ENCODE measurements around the gene MCC.

Gene MCC

DNA sequence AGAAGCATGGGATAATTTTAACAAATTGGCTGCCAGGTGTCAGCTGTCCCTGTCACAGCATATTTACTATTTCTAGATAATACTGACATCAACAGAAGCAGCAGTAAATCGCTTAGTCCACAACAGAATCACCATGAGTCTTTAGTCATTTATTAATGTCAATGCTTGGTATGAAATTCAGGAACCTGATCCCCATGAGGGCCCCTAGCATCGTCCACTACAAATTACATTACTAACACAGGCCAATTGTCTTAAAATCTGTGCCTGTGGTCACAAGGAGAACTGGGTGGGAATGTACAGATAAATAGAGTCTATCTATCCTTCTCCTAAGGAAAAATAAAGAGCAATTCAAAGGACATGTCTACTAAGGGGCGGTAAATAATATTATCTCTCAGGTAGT lies 129.6 kb downstream of the MCC start:
- no peak for DNase-seq

DNA sequence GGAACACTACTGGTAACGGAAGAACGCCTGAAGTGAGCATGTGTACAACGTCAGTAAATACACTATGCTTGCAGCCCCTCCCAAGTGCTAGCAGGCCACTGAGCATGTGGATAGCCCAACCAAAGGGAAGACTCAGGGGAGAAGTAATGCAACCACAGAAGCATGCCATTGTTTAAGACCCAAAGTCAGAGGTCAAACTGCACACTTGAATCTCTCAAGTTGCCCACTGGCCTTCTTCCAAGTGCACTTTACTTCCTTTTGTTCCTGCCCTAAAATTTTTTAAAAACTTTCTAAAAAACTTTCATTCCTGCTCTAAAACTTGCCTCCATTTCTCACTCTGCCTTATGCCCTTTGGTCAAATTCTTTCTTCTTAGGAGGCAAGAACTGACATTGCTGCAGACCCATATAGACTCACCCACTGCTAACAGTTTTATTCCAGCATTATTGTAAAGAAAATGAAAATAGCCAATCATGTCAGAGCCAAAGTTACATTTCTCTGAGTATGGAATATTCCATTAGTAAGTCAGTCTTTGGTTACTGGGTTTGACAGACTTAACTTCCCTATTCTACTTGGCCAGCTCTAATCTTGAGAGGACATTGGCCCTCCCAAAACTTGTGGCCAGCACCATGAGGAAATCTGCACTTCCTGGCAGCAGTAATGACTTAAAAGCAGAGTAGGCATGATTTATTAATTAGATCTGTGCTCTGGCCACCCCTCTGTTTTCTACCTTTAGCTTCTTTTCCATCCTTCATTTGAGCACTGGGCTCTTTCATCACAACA lies 130.4 kb downstream of the MCC start:
- DNase-seq: no peak

DNA sequence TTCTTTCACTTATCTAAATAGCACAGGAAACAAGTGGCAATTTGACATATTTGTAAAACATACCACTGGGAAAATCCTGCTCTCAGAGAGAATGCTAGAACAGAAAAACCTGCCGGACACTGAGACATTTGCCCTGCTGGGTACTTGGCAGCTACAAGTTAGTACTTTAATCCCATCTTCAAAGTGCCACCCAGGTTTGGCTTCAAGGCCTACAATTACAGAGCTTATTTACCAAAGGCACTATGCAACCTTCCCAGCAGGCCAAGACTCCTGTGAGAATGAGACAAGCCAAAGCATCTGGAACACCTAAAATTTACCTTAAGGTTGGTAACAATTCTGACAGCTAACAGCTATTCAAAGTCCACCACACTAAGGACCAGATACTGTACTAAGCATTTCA lies 131.8 kb downstream of the MCC start:
- no peak for DNase-seq

DNA sequence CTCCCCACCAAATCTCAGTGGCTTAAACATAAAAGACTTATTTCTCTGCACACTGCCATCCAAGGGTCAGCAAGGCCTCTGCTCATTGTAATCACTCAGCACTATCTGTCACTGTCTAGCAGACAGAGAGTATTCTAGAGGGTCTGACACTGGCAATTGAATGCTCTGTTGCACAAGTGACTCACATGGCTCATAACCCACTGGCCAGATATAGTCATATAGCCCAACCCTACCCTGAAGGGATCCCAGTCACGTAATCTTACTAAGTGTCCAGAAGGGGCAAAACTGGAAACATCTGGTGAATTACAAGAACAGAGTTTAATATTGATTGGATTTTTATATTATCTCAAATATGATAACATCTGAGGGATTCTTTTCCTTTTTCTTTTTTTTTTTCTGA lies 134.2 kb downstream of the MCC start:
- DNase-seq: no peak

DNA sequence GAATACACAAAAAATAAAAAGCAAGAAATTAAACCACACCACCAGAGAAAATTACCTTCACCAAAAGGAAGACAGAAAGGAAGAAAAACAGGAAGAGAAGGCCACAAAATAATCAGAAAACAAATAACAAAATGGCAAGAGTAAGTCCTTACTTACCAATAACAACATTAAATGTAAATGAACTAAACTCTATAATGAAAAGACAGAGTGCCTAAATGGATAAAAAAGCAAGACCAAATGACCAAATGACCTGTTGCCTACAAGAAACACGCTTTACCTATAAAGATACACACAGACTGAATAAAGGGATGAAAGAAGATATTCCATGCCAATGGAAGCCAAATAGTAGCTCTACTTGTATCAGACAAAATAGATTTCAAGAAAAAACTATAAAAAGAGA lies 140.7 kb downstream of the MCC start:
- DNase-seq: no peak

DNA sequence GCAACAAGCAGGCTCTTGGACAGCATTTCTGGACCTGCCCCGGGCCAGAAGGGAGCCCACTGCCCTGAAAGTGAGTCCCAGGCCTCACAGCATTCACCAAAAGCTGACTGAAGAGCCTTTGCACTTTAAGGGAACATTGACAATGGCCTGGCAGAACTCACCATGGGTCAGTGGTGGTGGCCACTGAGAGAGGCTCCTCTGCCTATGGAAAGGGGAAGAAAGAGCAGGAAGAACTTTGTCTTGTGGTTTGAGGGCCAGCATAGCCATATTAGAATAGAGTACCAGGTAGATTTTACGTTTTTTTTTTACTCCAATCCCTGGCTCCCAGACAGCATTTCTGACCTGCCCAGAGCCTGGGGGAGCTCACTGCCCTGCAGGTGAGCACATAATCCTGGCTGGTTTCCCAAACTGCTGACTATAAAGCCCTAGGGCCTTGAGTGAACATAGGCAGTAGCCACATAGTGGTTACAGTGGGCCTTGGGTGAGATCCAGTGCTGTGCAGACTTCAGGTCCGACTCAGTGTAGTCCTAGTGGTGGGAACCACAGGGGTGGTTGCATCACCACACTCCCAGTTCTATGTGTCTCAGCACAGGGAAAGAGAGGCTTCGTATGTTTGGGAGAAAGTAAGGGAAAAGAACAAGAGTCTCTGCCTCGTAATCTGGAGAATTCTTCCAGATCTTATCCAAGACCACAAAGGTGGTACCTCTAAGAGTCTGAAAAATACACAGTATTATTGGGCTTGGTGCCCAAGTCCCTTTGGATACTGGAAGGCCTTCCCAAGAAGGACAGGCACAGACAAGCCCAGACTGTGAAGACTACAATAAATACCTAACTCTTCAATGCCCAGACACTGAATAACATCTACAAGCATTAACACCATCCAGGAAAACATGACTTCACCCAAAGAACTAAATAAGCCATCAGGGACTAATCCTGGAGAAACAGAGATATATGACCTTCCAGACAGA lies 143.0 kb downstream of the MCC start:
- DNase-seq: no peak

DNA sequence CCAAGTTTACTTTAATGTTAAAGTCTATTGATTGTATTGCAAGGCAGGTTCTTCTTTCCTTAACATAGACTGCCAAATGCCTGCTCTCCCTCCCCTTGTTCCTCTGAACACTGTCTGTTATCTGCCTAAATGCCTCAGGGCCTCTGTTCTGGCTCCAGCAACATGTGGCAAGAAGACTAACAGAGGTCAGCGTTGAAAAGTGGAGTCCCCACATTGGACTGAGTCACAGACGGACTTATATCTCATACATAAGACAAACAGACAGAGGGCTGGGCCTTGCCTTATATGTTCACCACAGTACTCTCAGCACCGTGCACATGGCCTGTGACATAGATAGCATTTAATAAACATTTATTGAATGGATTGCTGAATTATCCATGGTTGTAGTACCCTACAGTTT lies 144.9 kb downstream of the MCC start:
- no peak for DNase-seq

DNA sequence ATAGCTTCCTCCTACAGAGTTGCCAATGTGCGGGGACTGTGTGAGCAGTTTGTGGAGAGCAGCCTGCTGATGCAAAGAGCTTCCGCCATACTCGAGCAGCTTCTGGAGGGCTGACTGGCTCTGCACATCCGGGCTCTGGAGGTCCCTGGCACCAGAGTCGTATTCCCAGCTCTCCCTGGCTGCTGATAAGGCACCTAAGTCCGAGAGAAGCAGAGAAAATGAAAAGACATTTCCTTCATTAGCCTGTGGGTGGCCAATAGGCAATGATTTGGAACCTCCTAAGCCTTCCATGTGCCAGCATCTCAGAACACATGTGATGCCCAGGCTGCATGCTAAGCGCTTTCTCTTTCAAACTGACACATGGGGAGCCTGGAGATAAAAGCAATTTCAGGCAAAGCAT lies 147.7 kb downstream of the MCC start:
- DNase-seq: no peak

DNA sequence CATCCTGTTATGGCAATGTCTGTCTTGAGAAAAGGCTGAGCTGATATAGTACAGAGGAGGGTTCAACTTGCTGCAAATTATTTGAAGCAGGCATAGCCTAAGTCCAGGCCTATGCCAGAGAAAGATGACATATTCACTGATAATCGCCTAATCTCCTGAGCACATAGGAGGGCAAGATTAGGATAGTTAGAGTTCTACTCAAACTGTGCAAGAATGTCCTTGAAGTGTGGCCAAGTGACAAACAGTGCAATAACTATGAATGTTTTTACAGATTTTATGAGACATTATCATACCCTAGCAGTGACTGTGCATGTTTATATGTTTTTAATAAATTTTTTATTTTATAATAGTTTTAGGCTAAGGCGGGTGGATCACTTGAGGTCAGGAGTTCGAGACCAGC lies 149.6 kb downstream of the MCC start:
- no peak for DNase-seq

DNA sequence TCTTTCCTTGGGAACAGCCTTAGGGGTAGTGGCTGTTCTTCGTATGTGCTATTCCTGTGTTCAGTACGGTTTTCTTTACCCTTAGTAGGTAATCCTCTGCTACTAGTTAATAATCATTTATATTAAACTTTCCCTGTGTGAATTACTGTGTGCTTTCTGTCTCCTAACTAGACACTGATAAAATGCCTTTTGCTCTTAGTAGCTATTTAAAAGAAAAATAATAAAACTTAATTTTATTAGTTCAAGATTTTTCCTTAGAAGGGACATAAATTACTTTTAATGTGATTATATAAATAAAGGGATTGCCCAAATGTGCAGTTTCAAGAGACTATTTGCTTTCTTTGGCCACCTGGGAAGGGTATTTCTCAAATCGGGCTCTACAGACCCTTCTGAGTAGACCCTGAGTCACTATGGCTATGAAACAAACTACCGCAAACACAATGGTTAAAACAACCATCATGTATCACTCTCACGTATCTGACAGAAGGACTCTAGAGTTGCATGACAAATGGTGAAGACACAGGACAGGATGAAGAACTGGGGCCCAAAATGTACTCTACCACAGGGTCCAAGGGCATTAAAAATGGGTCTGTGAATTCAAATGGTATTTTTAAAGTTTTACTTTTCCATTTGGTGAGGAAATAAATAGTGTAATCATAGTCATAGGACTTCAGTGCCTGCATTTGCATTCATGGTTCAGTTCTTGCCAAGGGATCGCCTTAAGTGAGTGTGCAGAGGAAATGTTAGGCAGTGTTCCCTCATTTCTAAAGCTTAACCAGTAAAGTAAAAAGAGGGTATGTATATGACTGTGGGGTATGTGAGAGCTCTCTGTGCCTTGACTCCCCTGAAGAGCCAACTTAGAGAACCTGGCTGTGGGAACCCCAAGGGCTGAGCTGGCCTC lies 150.5 kb downstream of the MCC start:
- DNase-seq: no peak

DNA sequence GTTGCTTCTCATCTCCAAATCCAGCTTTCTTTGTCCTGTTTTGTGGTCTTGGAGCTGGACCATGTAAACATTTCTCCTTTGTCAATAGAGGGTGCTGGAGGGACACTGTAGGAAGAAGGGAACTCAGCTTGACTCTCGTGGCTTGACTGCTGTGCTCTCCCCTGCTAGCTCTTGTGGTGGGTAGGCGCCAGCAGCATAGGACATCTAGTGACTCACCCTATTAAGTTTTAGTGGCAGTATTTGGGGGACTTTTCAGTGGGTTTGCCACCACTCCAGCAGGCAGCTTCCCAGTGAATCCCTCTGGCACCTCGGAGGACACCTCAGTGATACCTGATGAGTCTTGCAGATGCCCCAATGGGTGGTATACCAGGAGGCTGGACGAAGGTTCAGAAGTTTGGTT lies 151.3 kb downstream of the MCC start:
- no peak for DNase-seq

DNA sequence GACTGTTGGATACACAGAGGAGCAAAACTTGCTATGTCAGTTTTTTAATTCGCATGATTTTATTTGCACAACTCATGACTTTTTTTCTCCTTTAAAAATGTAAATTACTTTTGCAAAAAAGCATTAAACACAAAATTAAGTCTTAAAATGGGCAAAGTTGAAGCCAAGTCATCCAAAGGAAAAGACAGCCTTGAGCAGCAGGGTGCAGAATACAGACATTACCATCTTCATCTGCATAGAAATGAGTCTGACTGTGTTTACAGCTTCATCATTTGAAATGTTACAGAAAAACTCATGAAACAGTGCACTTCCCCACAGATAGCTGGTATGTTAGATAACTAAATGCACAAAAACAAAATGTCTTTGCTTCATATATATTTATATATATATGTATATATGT lies 154.8 kb downstream of the MCC start:
- no peak for DNase-seq

DNA sequence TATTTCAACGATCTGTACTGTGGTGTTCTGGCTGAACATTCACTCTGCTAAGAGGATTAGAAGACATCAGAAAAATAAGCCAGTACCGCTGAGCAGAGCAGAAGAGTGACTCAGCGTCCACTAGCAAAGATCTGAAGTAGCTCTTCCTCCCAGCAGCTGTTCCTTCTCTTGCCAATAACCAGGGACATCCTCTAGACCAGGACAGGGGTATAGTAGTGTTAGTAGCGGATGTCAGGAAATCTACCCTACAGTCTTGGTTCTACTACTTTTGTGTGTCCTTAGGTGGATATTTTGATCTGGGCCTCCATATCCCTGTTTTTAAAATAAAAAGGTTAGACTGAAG lies 157.1 kb downstream of the MCC start:
- no peak for DNase-seq

DNA sequence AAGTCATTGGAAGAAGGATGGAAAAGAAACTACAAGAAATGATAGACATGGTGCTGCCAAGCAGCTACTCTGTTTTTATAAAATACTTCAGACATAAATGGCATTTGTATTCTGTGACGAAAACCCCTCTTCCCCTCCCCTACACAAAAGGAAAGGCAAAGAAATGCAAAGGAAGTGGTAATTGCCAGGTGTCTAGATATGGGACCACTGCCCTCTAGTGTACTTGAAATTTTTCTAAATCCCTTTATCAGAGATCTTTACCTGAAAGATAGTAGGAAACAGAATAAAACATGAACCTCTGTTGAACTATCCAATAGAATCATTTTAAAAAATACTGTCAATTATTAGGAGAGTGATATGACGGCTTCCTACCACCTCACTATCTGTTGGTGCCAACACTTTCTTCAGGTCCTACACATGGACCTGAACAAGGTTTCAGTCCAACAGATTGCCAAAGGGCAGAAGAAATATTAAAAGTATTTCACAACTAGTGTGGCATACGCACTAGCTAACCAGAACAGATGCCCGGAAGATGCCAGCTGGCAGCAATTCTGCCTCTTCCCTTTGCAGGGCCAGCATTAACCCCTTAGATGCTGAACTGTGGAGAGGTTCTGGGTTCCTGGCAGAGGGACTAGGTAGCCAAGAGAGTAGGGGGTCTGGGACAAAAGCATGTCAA lies 157.6 kb downstream of the MCC start:
- DNase-seq: no peak

DNA sequence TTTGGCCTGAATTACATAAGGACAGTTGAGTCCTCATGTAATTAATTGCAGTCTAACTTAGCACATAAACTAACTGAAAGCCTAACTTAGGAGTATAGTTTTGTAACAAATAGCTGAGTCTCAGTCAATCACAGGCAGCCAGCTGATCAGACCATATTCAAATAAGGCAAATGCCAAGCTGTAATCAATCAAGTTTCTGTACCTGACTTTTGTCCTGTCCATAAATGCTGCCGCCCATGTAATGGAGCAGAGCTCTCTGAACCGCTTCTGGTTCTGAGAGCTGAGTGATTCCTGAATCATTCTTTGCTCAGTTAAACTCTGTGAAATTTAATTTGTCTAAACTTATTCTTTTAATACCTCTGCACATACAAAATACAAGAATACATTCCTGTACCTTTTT lies 158.3 kb downstream of the MCC start:
- no peak for DNase-seq

DNA sequence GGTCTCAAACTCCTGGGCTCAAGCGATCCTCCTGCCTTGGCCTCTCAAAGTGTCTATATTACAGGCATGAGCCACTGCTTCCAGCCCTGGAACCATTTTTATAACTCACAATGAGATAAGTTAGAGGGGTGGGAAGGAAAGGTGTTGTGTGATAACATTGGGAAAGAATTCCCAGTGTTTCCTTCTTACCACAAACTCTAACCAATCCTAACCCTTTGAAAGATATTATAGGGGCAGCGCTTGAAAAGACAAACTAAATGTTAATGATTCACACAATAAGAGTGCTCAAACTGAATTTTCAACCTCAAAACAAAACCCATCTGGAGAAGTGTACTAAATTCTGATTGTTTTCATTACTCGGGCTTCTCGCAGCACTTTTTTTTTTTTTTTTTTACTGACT lies 163.2 kb downstream of the MCC start:
- no peak for DNase-seq

DNA sequence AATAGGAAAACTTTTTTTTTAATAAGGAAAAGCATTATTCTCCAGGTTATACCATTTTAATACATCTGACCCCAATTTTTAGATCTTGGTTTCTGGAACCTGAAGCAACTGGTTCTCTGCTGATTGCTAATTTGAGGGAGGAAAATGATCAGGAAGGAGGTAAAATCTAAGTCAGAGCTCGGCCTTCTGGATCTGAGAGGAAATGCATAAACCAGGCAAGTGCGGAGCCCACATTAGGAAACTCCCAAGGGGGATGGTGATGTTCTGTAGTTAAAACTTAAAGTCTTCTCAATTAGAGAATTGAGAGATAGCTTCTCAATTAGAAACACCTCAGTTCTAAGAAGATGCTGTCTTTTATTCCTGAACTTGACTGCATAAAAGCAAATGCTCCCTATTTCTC lies 167.0 kb downstream of the MCC start:
- DNase-seq: no peak

DNA sequence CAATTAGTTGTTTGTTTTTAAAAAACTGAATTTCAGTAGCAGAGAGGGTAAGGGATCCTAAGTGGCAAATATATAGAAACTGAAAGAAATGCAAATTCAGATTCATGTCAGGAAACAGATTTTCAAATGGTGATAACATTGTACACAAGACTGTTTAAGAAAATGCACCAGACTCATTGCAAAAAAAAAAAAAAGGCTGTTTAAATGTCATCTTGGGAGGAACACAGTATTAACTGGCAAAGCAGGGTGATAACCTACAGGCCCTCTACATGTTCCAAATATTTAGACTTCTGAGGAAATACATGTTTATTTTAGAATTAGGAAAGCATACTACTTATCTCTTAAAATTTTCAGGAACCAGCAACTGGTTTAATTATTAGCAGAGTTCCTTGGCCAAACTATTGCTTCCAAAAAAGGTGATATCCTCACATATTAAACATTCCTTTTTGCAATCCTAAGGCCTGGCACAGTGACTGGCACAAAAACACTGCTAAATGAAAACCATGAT lies 167.9 kb downstream of the MCC start:
- no peak for DNase-seq

DNA sequence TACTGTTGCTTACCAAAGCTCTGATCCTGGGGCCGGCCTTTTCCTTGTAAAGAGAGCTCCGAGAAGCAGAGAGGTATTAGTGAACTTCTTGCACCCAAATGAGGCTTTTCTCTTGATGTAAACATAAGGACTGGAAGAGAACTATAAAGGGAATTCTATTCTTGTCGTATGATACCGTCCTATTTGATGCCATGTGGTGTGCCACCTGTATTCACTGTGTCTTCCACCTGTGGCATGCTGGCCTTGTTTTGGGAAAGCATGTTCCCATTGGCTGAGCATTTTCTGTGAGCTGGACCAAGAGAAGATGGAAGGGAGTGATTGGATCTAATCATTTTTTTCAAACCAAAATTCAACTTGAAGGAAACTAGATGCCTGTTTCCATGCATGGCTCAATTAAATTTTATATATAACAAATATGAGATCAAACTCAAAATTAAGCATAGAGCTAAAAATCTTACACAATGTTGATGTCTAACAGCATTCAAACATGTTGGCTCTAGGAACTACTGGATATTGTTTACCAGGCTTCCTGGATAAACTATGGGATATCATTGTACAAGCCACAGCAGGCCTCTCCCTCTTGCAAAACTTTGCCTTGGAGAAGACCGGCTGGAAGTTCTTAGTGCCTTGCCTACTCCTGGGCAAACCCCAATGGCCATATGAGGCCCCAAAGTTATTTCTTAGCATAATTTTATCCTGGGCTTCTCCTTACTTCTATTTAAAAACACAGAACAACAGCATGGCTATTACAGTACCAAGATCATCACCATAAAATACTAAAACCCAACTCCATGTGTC lies 168.8 kb downstream of the MCC start:
- no peak for DNase-seq

DNA sequence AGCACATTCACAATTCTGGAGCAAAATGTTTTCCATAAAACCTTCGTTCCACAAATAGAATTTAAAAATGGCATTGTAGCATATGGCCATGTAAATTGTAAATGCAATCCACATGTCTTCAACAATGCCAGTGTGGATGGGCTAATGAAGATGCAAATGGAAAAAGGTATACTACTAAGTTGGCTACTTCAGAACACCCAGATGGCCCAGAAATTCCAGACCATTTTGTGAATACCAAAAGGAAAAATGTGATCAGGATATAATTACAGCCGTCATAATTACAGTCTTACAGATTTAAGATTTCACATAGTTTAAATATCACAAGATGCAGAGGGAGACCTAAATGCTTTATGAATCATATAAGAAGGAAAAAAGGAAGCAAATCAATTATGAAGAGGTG lies 170.6 kb downstream of the MCC start:
- no peak for DNase-seq

DNA sequence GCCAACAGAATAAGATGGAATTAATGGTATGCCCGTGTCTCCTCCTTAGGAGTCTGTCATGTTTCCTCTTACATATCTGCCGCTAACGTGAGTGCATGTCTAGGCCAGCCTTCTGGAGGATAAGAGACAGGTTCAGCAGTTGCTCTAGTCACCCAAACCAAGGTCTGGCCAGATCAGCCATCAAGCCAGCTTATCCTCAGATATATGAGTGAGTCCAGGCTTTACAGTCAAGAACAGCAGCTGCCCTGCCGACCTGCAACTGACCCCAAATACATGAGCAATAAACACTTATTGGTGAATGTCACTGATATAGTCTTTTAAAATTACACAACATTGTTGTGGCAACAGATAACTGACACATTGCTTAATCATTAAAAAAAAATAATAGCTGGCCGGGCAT lies 177.0 kb downstream of the MCC start:
- DNase-seq: no peak

DNA sequence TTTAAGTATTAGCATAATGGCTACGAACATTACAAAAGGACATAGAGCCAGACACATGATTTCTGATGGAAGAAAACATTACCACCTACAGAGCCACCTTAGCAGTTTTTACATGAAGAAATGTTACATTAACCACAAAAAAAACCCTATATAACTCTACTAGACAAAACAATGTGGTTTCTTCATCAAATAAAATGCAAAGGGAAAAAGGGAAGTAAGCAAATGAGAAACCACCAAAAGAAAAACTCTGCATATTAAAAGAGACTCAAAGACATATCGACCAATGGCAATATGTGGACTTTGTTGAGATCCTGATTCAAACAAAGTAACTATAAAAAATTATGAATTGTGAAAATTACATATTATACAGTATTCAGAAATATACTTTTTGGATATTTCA lies 186.1 kb downstream of the MCC start:
- no peak for DNase-seq

Data from activated gamma-delta T cell (primary cell).